H1 (cell line): ENCODE measurements around the gene GNB1. TPM values are rescaled to one million over a fixed set of nuclear protein-coding genes. Genes with fewer than 3 reads are reported as not detected.

Experiments
- CTCF ChIA-PET: fragments of 300-600 bp; sonication (Branson Sonifier 250); formaldehyde crosslinking; loops from one replicate; lab custom pipeline; 2021; ENCODE audit not compliant: partially characterized antibody; lab: Charles Lee
- POLR2A ChIA-PET: fragments of 300-600 bp; sonication (Branson Sonifier 250); formaldehyde crosslinking; loops from one replicate; lab custom pipeline; 2021; ENCODE audit warnings: inconsistent platforms; ENCODE audit not compliant: partially characterized antibody; lab: Charles Lee
- DNase-seq, 2 experiments: peaks; one replicate each; pipeline versions ENCODE4 v3.0.0 to v3.0.0-alpha.2; 2010 to 2022; ENCODE audit warnings: low spot score in 2 of 2, low read depth in 1 of 2, mixed read lengths in 1 of 2
- FAIRE-seq: peaks from 2 replicates; lab custom pipeline; 2011; peaks lifted over from hg19 to GRCh38; lab: Jason Lieb, UNC
- H2AFZ ChIP-seq: 2 replicates; pipeline ENCODE4 v1.8.1; 2012; ENCODE audit warnings: low read length, inconsistent platforms
- H2AK5ac ChIP-seq: 2 replicates; pipeline ENCODE4 v1.6.1; 2013; ENCODE audit warnings: low read depth, low read length
- H2BK120ac ChIP-seq: replicated peaks from 2 replicates; pipeline ENCODE3; 2013; ENCODE audit warnings: low read depth, low read length, inconsistent platforms
- H2BK12ac ChIP-seq: 2 replicates; pipeline ENCODE4 v1.6.1; 2013; ENCODE audit warnings: low read depth, low read length
- H2BK15ac ChIP-seq: 2 replicates; pipeline ENCODE4 v1.6.1; 2013; ENCODE audit warnings: low read length
- H2BK20ac ChIP-seq: 2 replicates; pipeline ENCODE4 v1.6.1; 2013; ENCODE audit warnings: low read length
- H2BK5ac ChIP-seq: 2 replicates; pipeline ENCODE4 v1.6.1; 2013; ENCODE audit warnings: low read depth, low read length
- H3K14ac ChIP-seq: 2 replicates; pipeline ENCODE4 v1.6.1; 2013; ENCODE audit warnings: inconsistent platforms; ENCODE audit not compliant: insufficient read length
- H3K18ac ChIP-seq: 2 replicates; pipeline ENCODE4 v1.6.1; 2013; ENCODE audit warnings: low read length; ENCODE audit errors: extremely low read depth
- H3K23ac ChIP-seq: 2 replicates; pipeline ENCODE4 v1.6.1; 2013; ENCODE audit warnings: inconsistent platforms; ENCODE audit not compliant: insufficient read length
- H3K23me2 ChIP-seq: 2 replicates; pipeline ENCODE4 v1.6.1; 2013; ENCODE audit warnings: low read depth, low read length
- H3K27ac ChIP-seq: 2 replicates; pipeline ENCODE4 v1.6.1; 2011; ENCODE audit warnings: low read depth, low read length, inconsistent platforms
- H3K27me3 ChIP-seq, 4 experiments: replicated peaks in 1 of 4; 1 replicate in 1 of 4; 2 replicates in 3 of 4; pipeline versions ENCODE4 v1.6.1 to v1.8.1; 2011 to 2013; ENCODE audit warnings: low read length in 3 of 4, mild to moderate bottlenecking in 3 of 4, inconsistent platforms in 2 of 4, mixed read lengths in 2 of 4, moderate library complexity in 1 of 4; ENCODE audit not compliant: control insufficient read depth in 3 of 4, insufficient read depth in 3 of 4; ENCODE audit errors: extremely low read depth in 1 of 4
- H3K36me3 ChIP-seq, 4 experiments: 2 replicates each; pipeline versions ENCODE4 v1.6.1 to v1.8.1; 2011 to 2013; ENCODE audit warnings: mild to moderate bottlenecking in 4 of 4, low read length in 3 of 4, moderate library complexity in 2 of 4, control low read depth in 1 of 4, inconsistent platforms in 1 of 4; ENCODE audit not compliant: insufficient read depth in 4 of 4, control insufficient read depth in 2 of 4
- H3K4ac ChIP-seq: replicated peaks from 2 replicates; pipeline ENCODE3; 2013; ENCODE audit warnings: low read length, low read depth, mixed read lengths, inconsistent platforms; ENCODE audit not compliant: insufficient read length
- H3K4me1 ChIP-seq, 4 experiments: replicated peaks in 1 of 4; 1 replicate in 1 of 4; 2 replicates in 3 of 4; pipeline versions ENCODE4 v1.6.1 to v1.8.1; 2011 to 2013; ENCODE audit warnings: low read length in 3 of 4, inconsistent platforms in 2 of 4, mixed read lengths in 1 of 4; ENCODE audit not compliant: insufficient read depth in 4 of 4, control insufficient read depth in 3 of 4
- H3K4me2 ChIP-seq, 2 experiments: 2 replicates each; pipeline versions ENCODE4 v1.6.1 to v1.8.1; 2011 to 2013; ENCODE audit warnings: low read depth in 2 of 2, low read length in 2 of 2, control low read depth in 1 of 2, inconsistent platforms in 1 of 2, mild to moderate bottlenecking in 1 of 2; ENCODE audit not compliant: insufficient read depth in 1 of 2
- H3K4me3 ChIP-seq, 4 experiments: fragments of 200-600, 300-600 bp in 1 of 4; sonication (generic), shearing (Covaris generic), sonication (Bioruptor Twin) in 1 of 4; 2 replicates each; pipeline versions ENCODE4 v1.5.1 to v1.8.1; 2011 to 2016; ENCODE audit warnings: low read length in 4 of 4, low read depth in 3 of 4, control low read depth in 2 of 4, inconsistent platforms in 2 of 4, mild to moderate bottlenecking in 2 of 4, mixed read lengths in 1 of 4, moderate library complexity in 1 of 4; ENCODE audit not compliant: insufficient read depth in 2 of 4; ENCODE audit errors: extremely low read depth in 1 of 4
- H3K56ac ChIP-seq: replicated peaks from 2 replicates; pipeline ENCODE3; 2013; ENCODE audit warnings: low read depth, mild to moderate bottlenecking, mixed read lengths, low read length, inconsistent platforms; ENCODE audit not compliant: insufficient read length
- H3K79me1 ChIP-seq: 2 replicates; pipeline ENCODE4 v1.6.1; 2013; ENCODE audit warnings: low read depth, low read length, control low read depth
- H3K79me2 ChIP-seq, 2 experiments: 2 replicates each; pipeline versions ENCODE4 v1.6.1 to v1.8.1; 2012 to 2013; ENCODE audit warnings: low read length in 2 of 2, mild to moderate bottlenecking in 2 of 2, inconsistent platforms in 1 of 2; ENCODE audit not compliant: insufficient read depth in 2 of 2, control insufficient read depth in 1 of 2
- H3K9ac ChIP-seq, 4 experiments: replicated peaks in 1 of 4; 1 replicate in 1 of 4; 2 replicates in 3 of 4; pipeline versions ENCODE4 v1.6.1 to v1.8.1; 2011 to 2013; ENCODE audit warnings: low read depth in 3 of 4, low read length in 3 of 4, control low read depth in 2 of 4, mild to moderate bottlenecking in 2 of 4, moderate library complexity in 2 of 4, inconsistent platforms in 1 of 4; ENCODE audit errors: extremely low read depth in 1 of 4
- H3K9me3 ChIP-seq, 2 experiments: 2 replicates each; pipeline versions ENCODE4 v1.6.1 to v1.8.1; 2012 to 2013; ENCODE audit warnings: mild to moderate bottlenecking in 2 of 2, moderate library complexity in 2 of 2, control low read depth in 1 of 2, inconsistent platforms in 1 of 2, low read depth in 1 of 2, low read length in 1 of 2, mixed read lengths in 1 of 2; ENCODE audit not compliant: insufficient read depth in 2 of 2
- H4K20me1 ChIP-seq, 2 experiments: replicated peaks in 1 of 2; 2 replicates each; pipeline versions ENCODE3 to v1.8.1; 2011 to 2013; ENCODE audit warnings: inconsistent platforms in 2 of 2, low read length in 2 of 2, mild to moderate bottlenecking in 1 of 2; ENCODE audit not compliant: insufficient read depth in 2 of 2, control insufficient read depth in 1 of 2
- H4K5ac ChIP-seq: 2 replicates; pipeline ENCODE4 v1.6.1; 2013; ENCODE audit warnings: low read length, low read depth, mixed read lengths, inconsistent platforms; ENCODE audit not compliant: insufficient read length
- H4K8ac ChIP-seq: 2 replicates; pipeline ENCODE4 v1.8.0; 2013; ENCODE audit warnings: mild to moderate bottlenecking, moderate library complexity, low read length, inconsistent platforms; ENCODE audit not compliant: insufficient read depth; ENCODE audit errors: extremely low read depth
- H4K91ac ChIP-seq: replicated peaks from 2 replicates; pipeline ENCODE3; 2013; ENCODE audit warnings: low read length, mixed read lengths, inconsistent platforms; ENCODE audit not compliant: insufficient read length
- BACH1 ChIP-seq: IDR thresholded peaks from 2 replicates; pipeline ENCODE4 v1.6.1; 2012; ENCODE audit warnings: low read length, improper control_type of control experiment
- BRCA1 ChIP-seq: IDR thresholded peaks from 2 replicates; pipeline ENCODE4 v1.6.1; 2012; ENCODE audit warnings: low read depth, low read length, improper control_type of control experiment
- CTBP2 ChIP-seq: IDR thresholded peaks from 2 replicates; pipeline ENCODE4 v1.7.0; 2011; ENCODE audit warnings: borderline replicate concordance, mild to moderate bottlenecking, moderate library complexity, mixed read lengths, low read length; ENCODE audit not compliant: insufficient read depth, insufficient read length
- FOSL1 ChIP-seq: IDR thresholded peaks from 2 replicates; pipeline ENCODE4 v1.6.1; 2011; ENCODE audit warnings: mild to moderate bottlenecking, low read depth, low read length, moderate library complexity; ENCODE audit not compliant: insufficient read depth
- HDAC2 ChIP-seq, 2 experiments: fragments of 300-600 bp in 1 of 2; sonication (generic) in 1 of 2; IDR thresholded peaks; 2 replicates each; pipeline ENCODE4 v1.6.1; 2011 to 2012; ENCODE audit warnings: low read depth in 2 of 2, low read length in 2 of 2, mild to moderate bottlenecking in 2 of 2, moderate library complexity in 2 of 2, borderline replicate concordance in 1 of 2, inconsistent platforms in 1 of 2
- KDM4A ChIP-seq: IDR thresholded peaks from one replicate; pipeline ENCODE4 v1.7.1; 2012; ENCODE audit warnings: low read depth, mild to moderate bottlenecking, moderate library complexity, low read length, inconsistent platforms; ENCODE audit not compliant: severe bottlenecking
- KDM5A ChIP-seq: fragments of 200-600 bp; IDR thresholded peaks from 2 replicates; pipeline ENCODE4 v1.7.1; 2012; ENCODE audit warnings: mild to moderate bottlenecking, low read length, inconsistent platforms, mixed read lengths
- POU5F1 ChIP-seq: IDR thresholded peaks from 2 replicates; pipeline ENCODE4 v1.6.1; 2011; ENCODE audit warnings: low read depth, mild to moderate bottlenecking, low read length, moderate library complexity
- SAP30 ChIP-seq: fragments of 300-600 bp; sonication (generic); IDR thresholded peaks from 2 replicates; pipeline ENCODE4 v1.7.1; 2012; ENCODE audit warnings: low read length, moderate library complexity, mild to moderate bottlenecking, inconsistent platforms; ENCODE audit not compliant: insufficient read depth, insufficient replicate concordance
- SIX5 ChIP-seq: IDR thresholded peaks from 2 replicates; pipeline ENCODE4 v1.6.1; 2011; ENCODE audit warnings: mild to moderate bottlenecking, low read depth, low read length
- SP4 ChIP-seq: IDR thresholded peaks from 2 replicates; pipeline ENCODE4 v1.6.1; 2012; ENCODE audit warnings: low read length, inconsistent platforms
- WGBS, 2 experiments: shearing (Covaris generic) in 1 of 2; methylation state at CpG; one replicate each; pipeline versions ENCODE4 v1.1.6 to v1.1.7; 2013 to 2015; ENCODE audit warnings: low lambda C conversion rate in 2 of 2, mixed read lengths in 2 of 2, inconsistent platforms in 1 of 2, low coverage in 1 of 2, missing lambda C conversion rate in 1 of 2; ENCODE audit not compliant: insufficient replicate concordance in 2 of 2, insufficient coverage in 1 of 2, insufficient read length in 1 of 2; ENCODE audit errors: extremely low coverage in 1 of 2, missing lambda C conversion rate in 1 of 2; 5-methylcytosine and 5-hydroxymethylcytosine counted together
- polyA plus RNA-seq, 7 experiments: library from polyadenylated mRNA; depleted of rRNA in 3 of 7; stranded (reverse) in 5 of 7; unstranded in 2 of 7; fragments of >200 nt in 5 of 7; fragments of 200-250 nt in 2 of 7; gene quantifications; 1 replicate in 5 of 7; 2 replicates in 1 of 7; 4 replicates in 1 of 7; pipeline versions ENCODE4 v1.2.1 to v1.2.3, GENCODE V29; 2011 to 2013; ENCODE audit warnings: missing spikeins in 2 of 7, mixed read lengths in 2 of 7
- total RNA-seq: library from RNA; stranded (reverse); fragmentation: NEBNext Ultra II Directional; extraction: Animal tissue kit (Norgen Biotek cat#: 25700); gene quantifications from 2 replicates; pipeline ENCODE4 v1.2.1, GENCODE V29; 2021

Gene GNB1
- total and polyA plus RNA-seq, 2 of the 8 experiments (the other 6 are each of a cell fraction or from before 2014, with no cell fraction given), result 343 to 382 TPM

DNA sequence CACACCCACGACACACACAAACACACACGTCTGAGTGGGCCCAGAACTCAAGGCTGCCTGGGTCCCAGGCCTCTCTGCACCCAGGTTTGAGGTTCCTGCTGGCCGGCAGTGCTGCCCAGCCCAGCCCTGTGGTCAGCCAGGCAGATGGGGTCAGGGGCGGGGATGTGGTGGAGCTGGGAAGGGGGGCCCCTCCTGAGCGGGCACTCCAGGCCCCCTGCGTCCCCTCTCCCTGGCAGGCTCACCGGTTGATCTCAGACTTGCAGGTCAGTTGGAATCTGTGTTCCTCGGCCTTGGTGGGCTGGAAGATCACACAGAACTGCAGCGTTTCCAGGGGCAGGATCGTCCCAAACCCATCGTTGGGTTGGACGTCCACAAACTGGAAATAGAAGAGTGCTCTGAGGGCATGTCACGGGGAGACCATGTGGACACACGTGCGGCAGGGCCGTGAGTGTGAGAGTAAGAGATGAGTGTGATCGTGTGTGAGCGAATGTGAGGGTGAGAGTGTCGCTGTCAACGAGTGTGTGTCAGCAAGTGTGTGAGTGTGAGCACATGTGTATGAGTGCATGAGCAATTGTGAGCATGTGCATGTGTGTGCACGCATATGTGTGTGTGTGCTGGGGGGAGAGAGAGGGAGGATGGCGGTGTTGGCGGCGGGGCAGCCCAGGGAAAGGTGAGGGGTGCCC, 47.9 kb upstream of the GNB1 start:
- no peak overlapping the region for H2BK120ac ChIP-seq
- H3K4me3 ChIP-seq, result no peak overlapping the region
- H2AK5ac ChIP-seq, result peak overlapping the region; percentile 98
- TF ChIP-seq BACH1 (no peak), BRCA1 (no peak), FOSL1 (no peak), SAP30 (no peak), SIX5 (no peak), SP4 (no peak), HDAC2 (IDR thresholded peaks at IDR 0.05; ENCODE audit: borderline replicate concordance in 1 of 2, low read depth in 2 of 2, low read length in 2 of 2) (no peak), KDM5A (no peak), CTBP2 (no peak), KDM4A (no peak), POU5F1 (no peak)
- H4K8ac ChIP-seq, result peak overlapping the region; percentile 18
- H3K4me2 ChIP-seq, result no peak overlapping the region
- H3K4ac ChIP-seq, result no peak overlapping the region
- no peak overlapping the region for H3K56ac ChIP-seq
- H3K23me2 ChIP-seq, result peaks cover 5% of the 10 kb centered on the region; the same call in 1 of the 2 replicates
- H3K9me3 ChIP-seq, result peaks cover 0 to 16% of the 10 kb centered on the region in 2 experiments; a peak in 2 of 4 replicates
- H2BK15ac ChIP-seq, result peak overlapping the region; percentile 92; the same call in 1 of the 2 replicates
- H2AFZ ChIP-seq, result no peak overlapping the region
- H4K91ac ChIP-seq, result peak overlapping the region; percentile 73
- POLR2A ChIA-PET, result no interaction called here
- no peak overlapping the region for H4K5ac ChIP-seq
- H3K18ac ChIP-seq, result no peak overlapping the region
- H2BK12ac ChIP-seq, result no peak overlapping the region
- FAIRE-seq (no peak), DNase-seq (peak in 1 of 2 experiments; percentile 39)
- peak overlapping the region in 1 of 4 experiments; percentile 17; a peak in 1 of 7 replicates for H3K9ac ChIP-seq
- no peak overlapping the region for H2BK20ac ChIP-seq
- H4K20me1 ChIP-seq, result peaks cover 0 to 2% of the 10 kb centered on the region in 2 experiments
- H3K23ac ChIP-seq, result no peak overlapping the region
- no peaks in the 10 kb centered on the region for H3K79me1 ChIP-seq
- no peaks in the 10 kb centered on the region for H3K79me2 ChIP-seq
- no peak overlapping the region for H3K14ac ChIP-seq
- 90 to 100% methylated on average over 4 to 24 of the region's 24 CpGs for WGBS, 2 experiments
- H3K4me1 ChIP-seq, result no peaks in the 10 kb centered on the region
- no peak overlapping the region for H3K27ac ChIP-seq
- 0 out of 2 replicates have a peak overlapping the region, but pooled peaks have one; percentile 46 for H2BK5ac ChIP-seq
- H3K36me3 ChIP-seq, result no peaks in the 10 kb centered on the region
- CTCF ChIA-PET, result interaction anchor here (1.2 kb wide), 1 partner anchor 22 kb away, joined by 3 read pairs; no protein-coding TSS in a partner anchor
- no peaks in the 10 kb centered on the region for H3K27me3 ChIP-seq
